HG03039 (cell line): ENCODE data around the gene CD300LG.
"Not testable (repeated sequence)": the region's sequence is repeated elsewhere in the genome, so short reads cannot be mapped to it uniquely, and the experiment has no call there.

Experiments used
- ATAC-seq: cut with Tn5 transposase; IDR thresholded peaks from one replicate; pipeline ENCODE4 v1.9.1; 2021; ENCODE audit warnings: mild to moderate bottlenecking, moderate library complexity; ENCODE audit not compliant: unreplicated experiment

CD300LG gene, protein sequence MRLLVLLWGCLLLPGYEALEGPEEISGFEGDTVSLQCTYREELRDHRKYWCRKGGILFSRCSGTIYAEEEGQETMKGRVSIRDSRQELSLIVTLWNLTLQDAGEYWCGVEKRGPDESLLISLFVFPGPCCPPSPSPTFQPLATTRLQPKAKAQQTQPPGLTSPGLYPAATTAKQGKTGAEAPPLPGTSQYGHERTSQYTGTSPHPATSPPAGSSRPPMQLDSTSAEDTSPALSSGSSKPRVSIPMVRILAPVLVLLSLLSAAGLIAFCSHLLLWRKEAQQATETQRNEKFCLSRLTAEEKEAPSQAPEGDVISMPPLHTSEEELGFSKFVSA

DNA sequence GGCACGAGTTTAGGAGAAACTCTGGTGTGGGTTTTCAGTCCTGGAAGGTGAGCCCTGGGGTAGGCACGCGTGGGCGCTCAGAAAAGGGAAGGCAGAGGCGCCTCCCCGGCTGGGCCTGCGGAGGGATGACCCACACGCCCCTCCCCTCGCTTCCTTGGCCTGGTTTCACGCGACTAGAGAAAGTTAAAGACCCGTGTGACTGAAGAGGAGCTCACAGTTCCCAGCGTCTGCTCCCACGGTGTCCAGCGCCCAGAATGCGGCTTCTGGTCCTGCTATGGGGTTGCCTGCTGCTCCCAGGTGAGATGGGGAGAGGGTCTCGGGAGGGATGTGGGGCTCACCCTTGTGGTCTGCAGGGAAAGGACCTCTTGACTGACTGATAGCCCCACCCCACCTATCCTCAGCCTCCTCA lies at the start of gene CD300LG:
CD300LG (plus strand) TSS at position 214 of the 409 bp plus-strand sequence; CDS start at position 255, 41 bp downstream.
- no peak for ATAC-seq

DNA sequence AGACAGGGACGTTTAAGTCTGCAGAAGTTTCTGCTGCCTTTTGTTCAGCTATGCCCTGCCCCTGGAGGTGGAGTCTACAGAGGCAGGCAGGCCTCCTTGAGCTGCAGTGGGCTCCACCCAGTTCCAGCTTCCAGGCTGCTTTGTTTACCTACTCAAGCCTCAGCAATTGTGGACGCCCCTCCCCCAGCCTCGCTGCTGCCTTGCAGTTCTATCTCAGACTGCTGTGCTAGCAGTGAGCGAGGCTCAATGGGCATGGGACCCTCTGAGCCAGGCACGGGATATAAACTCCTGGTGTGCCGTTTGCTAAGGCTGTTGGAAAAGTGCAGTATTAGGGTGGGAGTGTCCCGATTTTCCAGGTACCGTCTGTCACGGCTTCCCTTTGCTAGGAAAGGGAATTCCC lies 49.0 kb upstream of the CD300LG start:
- ATAC-seq, result not testable (repeated sequence)

DNA sequence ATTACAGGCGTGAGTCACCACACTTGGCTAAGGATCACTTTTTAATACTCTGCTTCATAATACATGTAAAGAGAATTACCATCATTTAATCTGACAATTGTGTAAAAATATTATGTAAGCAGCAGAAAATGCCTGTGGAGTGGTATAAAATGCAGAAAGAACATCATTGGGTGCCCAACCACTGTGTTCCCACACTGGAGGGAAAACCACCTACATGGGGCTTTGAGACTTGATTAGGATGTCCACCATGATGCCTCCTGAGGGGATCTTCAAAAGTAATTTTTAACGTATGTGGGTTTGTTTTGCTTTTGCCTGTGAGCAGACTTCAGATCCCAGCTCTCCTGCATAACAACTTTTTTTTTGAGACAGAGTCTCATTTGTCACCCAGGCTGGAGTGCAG lies 47.9 kb upstream of the CD300LG start:
- ATAC-seq, result no peak

DNA sequence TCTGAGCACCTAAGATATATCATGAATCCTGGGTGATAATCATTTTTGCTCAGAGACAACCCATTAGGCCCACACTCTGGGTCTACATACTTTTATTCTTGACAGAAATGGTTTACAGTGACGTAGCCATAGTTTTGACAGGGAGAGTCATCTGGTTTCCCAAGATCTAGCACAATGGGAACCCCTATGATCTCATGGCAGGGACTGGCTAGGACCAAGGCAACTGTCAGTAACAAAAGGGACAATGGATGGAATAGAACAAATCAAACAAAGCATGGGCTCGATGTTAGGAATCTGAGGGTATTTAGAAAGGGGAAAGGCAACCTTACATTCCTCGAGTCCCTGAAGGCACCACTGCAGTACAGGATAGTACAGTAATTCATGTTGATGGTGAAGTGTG lies 46.2 kb upstream of the CD300LG start:
- ATAC-seq, result no peak

DNA sequence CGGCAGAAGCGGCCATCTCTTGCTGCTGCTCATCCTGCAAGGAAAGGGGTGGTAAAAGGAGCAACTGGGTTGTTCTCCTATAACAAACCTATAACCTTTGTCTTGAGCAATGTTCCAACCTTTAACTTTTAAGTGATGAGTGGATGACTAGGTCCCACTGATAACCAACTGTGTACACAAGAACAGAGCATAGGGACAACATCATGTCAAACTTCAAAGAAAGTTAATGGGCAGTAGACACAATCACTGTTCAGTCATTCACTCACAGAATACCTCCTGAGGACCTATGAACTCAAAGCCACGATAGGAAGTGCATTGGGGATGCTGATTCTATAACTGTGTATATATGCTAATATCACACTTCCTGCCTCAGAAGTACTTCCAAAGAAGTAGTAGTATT lies 45.1 kb upstream of the CD300LG start:
- ATAC-seq, result no peak

DNA sequence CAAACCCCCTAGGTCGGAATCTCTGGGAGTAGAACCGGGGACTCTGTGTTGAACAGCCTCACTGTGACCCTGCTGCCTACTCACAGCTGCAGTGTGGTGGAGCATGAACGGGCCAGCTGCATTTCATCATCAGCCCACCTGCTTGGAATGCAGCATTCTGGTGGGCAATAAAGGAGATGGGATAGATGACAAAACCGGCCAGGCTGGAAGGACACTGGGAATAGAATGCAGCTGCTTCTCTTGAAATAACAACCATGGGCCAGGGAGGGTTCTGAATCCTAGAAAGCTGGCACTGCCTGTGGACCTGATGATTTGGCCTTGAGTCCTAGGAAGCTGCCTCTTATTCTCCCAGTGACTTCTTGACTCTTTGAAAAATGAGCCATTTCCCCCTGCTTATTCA lies 43.2 kb upstream of the CD300LG start:
- ATAC-seq, result no peak

DNA sequence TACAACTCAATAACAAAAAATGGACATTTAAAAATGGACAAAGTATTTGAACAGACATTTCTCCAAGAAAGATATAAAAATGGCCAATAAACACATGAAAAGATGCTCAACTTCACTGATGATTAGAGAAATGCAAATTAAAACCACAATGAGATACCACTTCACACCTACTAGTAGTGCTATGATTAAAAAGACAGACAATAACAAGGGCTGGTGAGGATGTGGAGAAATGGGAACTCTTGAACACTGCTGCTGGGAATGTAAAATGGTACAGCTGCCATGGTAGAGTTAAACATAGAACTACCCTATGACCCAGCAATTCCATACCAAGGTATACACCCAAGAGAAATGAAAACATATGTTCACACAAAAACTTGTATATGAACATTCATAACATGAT lies 41.9 kb upstream of the CD300LG start:
- ATAC-seq, result no peak

DNA sequence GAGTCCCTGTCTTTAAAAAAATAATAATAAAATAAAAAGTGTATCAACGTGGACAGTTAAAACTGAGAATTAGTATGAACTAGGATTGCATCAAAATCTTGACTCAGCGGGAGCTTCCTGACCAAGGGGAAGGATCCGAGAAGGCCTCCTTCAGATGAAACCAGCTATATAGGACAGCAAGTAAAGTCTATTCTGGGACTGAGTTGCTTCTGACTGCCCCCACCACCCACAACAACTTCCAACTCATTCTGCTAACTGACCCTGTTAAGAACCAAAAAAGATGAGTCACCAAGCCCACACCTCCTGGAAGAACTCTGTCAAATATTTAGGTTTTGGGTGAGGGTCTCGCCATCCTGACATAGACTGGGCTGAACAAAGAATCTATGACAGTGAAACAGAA lies 38.9 kb upstream of the CD300LG start:
- no peak for ATAC-seq

DNA sequence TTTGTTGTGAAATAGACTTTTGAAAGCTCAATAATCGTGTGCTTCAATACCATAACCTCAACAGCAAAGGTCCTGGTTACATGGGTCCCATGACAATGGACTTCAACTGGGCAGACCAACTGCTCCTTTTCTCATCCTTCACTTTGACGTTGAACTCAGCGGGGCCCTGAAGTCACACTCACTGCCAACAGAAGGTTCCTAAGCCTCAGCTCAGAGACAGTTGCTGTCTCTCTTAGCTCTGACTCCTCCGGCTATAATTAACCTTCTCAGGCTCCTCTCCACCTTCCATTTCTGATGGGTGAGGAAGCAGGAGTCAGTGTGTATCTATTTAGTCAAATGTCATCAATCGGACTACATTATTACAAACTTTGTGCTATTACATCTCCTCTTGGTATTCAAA lies 37.9 kb upstream of the CD300LG start:
- no peak for ATAC-seq

DNA sequence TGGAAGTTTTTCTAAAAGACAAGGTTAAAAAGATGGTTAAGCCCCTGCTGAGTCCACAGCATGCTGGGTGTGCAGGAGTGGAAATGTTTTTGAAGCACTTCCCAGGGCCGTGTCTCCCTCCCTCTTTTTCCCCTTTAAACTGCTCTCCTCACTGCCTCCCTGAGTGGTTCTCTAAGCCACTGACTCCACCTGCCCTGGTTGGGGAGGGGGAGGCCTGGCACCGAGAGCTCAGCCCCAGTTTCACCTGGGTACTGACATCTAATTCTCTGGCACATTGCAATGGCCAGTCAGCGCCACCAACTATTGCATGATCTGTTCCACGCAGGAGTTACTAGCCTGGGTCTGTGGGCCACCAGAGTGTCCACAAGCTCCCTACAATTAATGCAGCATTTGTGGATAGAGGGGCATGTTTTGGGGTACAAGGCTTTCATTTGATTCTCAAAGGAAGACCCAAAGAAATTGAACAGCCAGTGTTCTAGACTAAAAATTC lies 36.7 kb upstream of the CD300LG start:
- ATAC-seq, result no peak

DNA sequence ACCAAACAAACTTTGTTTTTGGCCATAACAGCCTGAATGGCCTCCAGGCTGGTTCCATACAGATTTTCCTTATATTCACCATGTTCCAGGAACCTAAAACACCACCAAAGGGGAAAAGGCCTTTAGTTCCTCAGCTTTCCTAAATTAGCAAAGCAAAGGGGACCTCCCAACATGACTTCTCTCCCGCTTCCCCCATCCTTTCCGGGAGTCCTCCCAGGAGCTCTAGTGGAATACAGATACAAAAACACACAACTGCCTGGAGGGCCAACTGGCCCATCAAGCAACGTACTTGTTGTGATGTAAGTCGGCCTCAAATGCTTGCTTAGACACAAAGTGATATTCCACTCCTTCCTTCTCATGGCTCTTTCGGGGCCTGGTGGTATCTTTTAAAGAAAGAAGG lies 36.2 kb upstream of the CD300LG start:
- no peak for ATAC-seq

DNA sequence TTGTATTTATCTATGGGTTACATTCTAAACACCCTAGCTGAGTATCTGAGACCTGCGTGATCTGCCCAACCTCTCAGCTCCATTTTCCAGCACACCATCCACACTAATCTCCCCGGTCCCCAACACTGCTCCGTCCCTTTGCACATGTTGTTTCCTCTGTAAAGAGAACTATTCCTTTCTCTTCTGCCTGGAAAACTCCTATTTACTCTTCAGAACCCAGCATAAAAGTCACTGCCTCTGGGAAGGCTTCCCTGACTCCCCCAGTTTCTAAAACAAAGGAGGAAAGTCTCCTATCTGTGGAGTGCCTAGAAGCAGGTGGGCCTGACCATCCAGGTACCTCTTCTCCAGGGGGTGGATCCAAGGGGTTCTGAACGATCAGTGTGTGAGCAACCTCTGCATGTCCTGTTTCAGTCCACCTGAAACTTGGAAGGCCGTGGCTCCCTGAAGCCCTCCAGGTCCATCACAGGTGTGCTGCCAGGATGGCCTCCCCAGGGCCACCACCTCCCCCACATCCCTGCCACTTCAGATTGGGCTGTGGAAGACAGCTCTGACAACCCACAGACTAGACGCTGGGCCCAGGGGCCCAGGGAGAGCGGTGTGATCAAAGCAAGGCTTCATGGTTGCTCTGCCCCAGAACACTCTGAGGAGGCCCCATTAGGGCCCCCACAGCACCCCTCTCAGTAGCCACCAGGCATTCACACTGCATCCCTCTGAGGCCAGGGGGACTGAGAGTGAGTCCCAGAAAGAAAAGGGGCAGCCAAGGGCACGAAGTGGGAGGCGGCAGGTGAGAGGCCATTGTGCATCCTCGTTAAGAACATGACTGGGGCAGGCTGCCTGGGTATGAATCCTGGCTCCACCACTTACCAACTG lies 34.3 kb upstream of the CD300LG start:
- no peak for ATAC-seq

DNA sequence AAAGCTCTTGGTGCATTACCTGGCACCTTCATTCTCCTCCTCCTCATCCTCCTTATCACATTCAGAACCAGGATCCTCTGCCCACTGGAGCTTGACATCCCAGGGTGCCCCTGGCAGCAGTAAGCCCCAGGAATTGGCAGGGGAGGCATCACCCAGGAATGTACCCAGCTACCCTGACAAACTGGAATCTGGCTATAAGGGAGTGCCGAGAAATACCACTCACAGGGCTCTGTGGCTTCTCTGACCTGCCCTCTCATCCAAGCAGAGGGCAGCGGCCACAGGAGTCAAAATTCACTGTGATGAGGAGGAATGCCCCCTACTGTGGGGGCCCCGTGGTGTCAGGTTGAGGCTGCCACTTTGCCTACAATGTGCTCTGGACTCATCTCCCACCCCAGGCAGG lies 33.6 kb upstream of the CD300LG start:
- no peak for ATAC-seq

DNA sequence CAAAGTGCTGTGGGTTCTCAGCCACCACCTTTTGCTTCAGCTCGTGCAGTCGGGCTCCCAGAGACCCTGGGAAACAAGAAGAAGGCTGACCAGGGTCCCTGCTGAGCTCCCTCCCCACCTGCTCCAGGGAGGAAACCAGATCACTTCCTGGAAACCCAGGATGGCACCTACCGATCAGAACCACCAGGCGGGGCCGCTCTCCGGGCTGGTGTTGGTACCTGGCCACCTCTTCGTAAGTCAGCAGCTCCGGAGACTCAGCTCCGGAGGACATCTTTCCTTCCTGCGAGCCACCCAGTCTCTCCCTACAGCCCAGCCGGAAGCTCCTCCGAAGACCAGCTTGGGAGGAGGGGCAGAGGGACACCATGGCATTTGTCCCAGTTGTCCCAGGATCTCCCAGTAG lies 33.0 kb upstream of the CD300LG start:
- ATAC-seq, result no peak

DNA sequence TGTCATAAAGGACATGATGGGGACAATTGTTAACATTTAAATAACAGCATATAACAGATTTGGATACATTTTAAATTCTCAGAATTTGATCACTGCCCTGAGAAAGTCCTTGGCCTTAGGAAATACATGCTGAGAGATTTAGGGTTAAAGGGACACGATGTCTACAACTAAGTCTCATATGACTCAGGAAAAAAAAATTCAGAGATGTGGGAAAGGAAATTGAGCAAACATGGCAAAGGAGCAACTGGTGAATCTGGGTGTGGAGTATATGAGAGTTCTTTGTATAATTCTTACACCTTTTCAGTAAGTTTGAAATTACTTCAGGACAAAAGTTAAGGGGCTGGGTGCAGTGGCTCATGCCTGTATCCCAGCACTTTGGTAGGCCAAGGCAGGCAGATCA lies 32.3 kb upstream of the CD300LG start:
- ATAC-seq, result no peak

DNA sequence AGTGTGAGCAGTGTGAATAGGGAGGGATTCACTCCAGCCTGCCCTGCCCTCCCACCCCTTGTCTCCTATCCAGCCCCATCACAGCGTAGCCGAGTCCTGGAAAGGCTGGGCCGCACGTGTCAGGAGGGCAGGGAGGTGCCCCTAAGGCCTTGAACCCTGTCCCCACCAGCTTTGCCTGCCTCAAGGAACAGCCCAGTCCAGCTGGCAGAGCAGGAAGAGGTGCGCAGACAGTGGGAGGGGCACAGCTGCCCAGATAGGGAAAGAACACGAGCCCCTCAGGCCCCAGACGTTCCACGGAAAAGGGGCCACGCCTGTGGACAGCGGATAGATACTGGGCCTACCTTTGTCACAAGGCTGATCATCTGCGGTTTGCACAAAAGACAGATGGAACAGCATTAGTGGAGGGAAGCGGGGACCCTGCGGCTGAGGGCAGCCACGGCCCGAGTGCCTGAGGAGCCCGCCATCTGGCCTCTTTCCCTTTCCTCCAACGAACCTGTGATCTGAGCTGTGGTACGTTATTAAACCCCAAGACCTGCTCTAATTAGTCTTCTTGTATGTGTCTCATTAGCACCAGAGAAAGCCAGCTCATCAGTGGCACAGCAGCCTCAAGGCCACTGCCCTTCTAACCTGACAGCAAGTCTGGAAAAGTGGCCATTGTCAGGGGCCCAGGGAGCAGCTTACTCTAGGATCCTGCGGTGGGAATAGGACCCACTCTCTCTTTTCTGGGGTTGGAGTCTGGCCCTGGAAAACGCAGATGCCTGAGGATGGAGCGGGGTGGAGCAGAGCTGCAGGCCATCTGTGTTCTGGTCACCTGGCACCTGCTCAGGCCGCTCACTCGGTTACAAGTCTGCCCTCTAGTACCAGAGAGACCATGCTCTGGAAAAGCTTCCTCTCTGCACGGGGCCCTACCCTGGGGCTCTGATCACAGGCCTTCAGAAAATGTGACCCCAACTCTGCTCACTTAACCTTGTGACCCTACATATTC lies 30.3 kb upstream of the CD300LG start:
- ATAC-seq, result no peak

DNA sequence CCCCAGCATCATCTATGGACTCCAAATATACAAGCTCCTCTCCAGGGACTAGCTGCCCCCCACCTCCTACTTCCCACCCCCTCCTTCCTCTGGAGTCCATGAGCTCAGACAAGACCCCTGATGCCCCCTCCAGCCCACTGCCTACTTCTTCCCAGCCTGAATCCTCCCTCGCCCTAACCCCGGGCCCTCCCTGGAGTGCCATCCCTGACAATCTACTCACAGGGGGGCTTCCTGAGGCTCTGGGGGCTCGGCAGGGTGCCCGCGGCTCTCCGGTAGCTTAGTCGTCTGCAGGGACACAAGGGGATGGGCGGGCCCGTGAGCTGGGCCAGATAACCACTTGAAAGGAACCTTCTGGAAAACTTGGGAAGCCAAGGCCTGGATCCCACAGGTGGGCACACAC lies 29.1 kb upstream of the CD300LG start:
- ATAC-seq, result no peak

DNA sequence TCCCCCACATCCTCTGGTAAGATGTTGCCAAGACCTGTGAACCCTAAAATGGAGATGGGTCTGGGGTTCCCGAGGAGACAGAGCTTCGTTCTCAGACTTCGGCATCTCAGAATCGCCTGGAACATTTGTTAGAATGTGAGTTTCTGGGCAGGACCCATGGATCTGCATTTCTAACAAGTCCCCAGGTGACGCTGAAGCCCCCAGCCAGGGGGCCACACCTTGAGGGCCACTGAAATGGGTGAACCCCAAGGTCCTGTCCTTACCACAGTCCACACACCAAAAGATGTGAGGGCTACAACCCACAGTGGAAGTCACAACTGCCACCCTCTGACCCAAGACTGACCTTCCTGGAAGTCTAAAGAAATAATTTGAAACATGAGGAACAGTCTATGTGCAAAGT lies 28.0 kb upstream of the CD300LG start:
- no peak for ATAC-seq

DNA sequence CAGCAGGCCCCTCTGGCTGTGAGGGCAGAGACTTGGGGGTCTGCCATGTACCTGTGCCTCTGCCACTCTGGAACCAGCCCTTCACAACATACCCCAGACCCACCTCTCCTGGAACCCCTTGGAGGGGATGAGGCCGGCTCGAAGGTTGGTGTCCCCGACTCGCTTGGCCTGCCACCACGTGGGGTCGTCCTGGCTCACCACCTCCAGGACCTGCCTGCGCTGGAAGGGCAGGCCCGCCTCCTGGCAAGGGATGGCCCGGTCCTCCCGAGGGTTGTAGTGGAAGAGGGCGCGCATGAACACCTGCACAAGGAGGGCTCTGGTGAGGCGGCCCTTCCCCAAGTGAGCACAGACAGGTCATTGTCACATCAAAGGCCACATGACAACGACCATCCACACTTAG lies 26.2 kb upstream of the CD300LG start:
- no peak for ATAC-seq

DNA sequence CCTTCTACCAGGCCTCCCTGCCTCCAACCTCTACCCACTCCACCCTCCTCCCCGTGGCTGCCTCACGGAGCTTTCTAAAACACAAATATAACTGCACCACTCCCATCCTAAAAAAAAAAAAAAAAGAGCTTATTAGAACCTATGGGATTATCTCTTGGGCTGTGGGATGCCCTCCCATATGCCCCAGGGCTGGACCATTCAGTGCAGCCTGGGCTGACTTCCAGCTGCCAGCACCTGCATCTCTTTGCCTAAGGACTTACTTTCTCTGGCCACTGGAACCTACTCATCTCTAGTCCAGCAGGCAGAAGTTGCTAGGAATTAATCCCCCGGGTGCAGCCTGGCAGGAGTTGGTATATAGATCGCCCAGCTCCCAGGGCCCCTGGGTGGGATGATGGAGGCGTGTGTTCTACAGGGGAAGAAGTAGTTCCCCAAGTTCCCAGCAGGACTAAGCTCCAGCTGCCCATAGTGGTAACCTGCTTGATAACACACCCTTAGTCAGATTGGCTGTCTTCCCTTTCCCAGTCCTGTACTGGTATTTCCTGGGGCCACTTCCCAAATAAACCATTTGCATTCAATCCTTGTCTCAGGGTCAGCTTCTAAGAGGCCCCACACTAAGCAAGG lies 24.3 kb upstream of the CD300LG start:
- ATAC-seq, result no peak
